Hepatocyte (in vitro differentiated cells): Measurements from ENCODE around the gene KRT16. TPM values are rescaled to one million over a fixed set of nuclear protein-coding genes. Genes with fewer than 3 reads are reported as not detected.
"Not testable (repeated sequence)": the region's sequence is repeated elsewhere in the genome, so short reads cannot be mapped to it uniquely, and the experiment has no call there.

Experiments
- DNase-seq: peaks from one replicate; pipeline ENCODE4 v3.0.0-alpha.2; 2016; ENCODE audit warnings: low spot score
- H2AFZ ChIP-seq: fragments of 200-600 bp; sonication (generic); 2 replicates; pipeline ENCODE4 v1.6.0; 2016; ENCODE audit warnings: antibody characterized with exemption, mild to moderate bottlenecking
- H3K27ac ChIP-seq: fragments of 200-600 bp; sonication (generic); 2 replicates; pipeline ENCODE4 v1.5.1; 2016; ENCODE audit warnings: mild to moderate bottlenecking
- H3K27me3 ChIP-seq: fragments of 200-600 bp; sonication (generic); 2 replicates; pipeline ENCODE4 v1.6.1; 2016
- H3K36me3 ChIP-seq: fragments of 200-600 bp; sonication (generic); replicated peaks from 2 replicates; pipeline ENCODE4 v1.5.1; 2016; ENCODE audit warnings: low read depth; ENCODE audit not compliant: insufficient read depth
- H3K4me1 ChIP-seq: fragments of 200-600 bp; sonication (generic); 2 replicates; pipeline ENCODE4 v1.5.1; 2016; ENCODE audit warnings: mild to moderate bottlenecking, moderate library complexity; ENCODE audit not compliant: insufficient read depth
- H3K4me2 ChIP-seq: fragments of 200-600 bp; sonication (generic); 2 replicates; pipeline ENCODE4 v1.6.0; 2016
- H3K4me3 ChIP-seq: fragments of 200-600 bp; sonication (generic); 2 replicates; pipeline ENCODE4 v1.5.1; 2016; ENCODE audit warnings: mild to moderate bottlenecking
- H3K79me2 ChIP-seq: fragments of 200-600 bp; sonication (generic); 2 replicates; pipeline ENCODE4 v1.6.0; 2017; ENCODE audit warnings: mild to moderate bottlenecking
- H3K9me2 ChIP-seq: fragments of 200-600 bp; sonication (generic); replicated peaks from 2 replicates; pipeline ENCODE4 v1.6.0; 2017; ENCODE audit warnings: mild to moderate bottlenecking; ENCODE audit not compliant: insufficient read depth
- H3K9me3 ChIP-seq: fragments of 200-600 bp; sonication (generic); 2 replicates; pipeline ENCODE4 v1.5.1; 2016; ENCODE audit warnings: low read depth, mild to moderate bottlenecking
- H4K20me1 ChIP-seq: fragments of 200-600 bp; sonication (generic); 2 replicates; pipeline ENCODE4 v1.6.0; 2016; ENCODE audit warnings: mild to moderate bottlenecking; ENCODE audit not compliant: insufficient read depth, poor library complexity, severe bottlenecking
- CTCF ChIP-seq: fragments of 200-600 bp; sonication (generic); IDR thresholded peaks from 2 replicates; pipeline ENCODE4 v1.5.1; 2016; ENCODE audit warnings: antibody characterized with exemption, mild to moderate bottlenecking; ENCODE audit not compliant: poor library complexity
- EZH2 ChIP-seq: fragments of 200-600 bp; sonication (generic); IDR thresholded peaks from 2 replicates; pipeline ENCODE4 v1.6.1; 2016; ENCODE audit warnings: antibody characterized with exemption, mild to moderate bottlenecking, borderline replicate concordance
- EZH2phosphoT487 ChIP-seq: fragments of 200-600 bp; sonication (generic); IDR thresholded peaks from one replicate; pipeline ENCODE4 v1.6.1; 2018; ENCODE audit warnings: antibody characterized with exemption, mild to moderate bottlenecking, low read depth, moderate library complexity; ENCODE audit not compliant: unreplicated experiment, severe bottlenecking
- WGBS: methylation state at CpG from one replicate; pipeline ENCODE4 v1.1.6; 2016; ENCODE audit warnings: low lambda C conversion rate; ENCODE audit errors: missing lambda C conversion rate; 5-methylcytosine and 5-hydroxymethylcytosine counted together
- polyA plus RNA-seq: library from polyadenylated mRNA; unstranded; fragments of >200 nt; fragmentation: Nextera tagmentation; extraction: Ambion mirVana; gene quantifications from 2 replicates; pipeline ENCODE4 v1.2.1, GENCODE V29; 2016
- total RNA-seq: library from RNA; depleted of rRNA; stranded (reverse); fragments of >200 nt; gene quantifications from 2 replicates; pipeline ENCODE4 v1.2.3, GENCODE V29; 2014

Gene KRT16
- total and polyA plus RNA-seq, 2 experiments from 2014 or later: 0.90 to 2.5 TPM

GRCh38 chr17:41629826-41630670 lies 17.5 kb upstream of the KRT16 start:
- H3K9me3 ChIP-seq: no peaks in the 10 kb centered on the region
- H4K20me1 ChIP-seq: no peaks in the 10 kb centered on the region
- no peak overlapping the region for H3K4me3 ChIP-seq
- H3K4me1 ChIP-seq: peaks cover 6% of the 10 kb centered on the region
- no peaks in the 10 kb centered on the region for H3K9me2 ChIP-seq
- H3K36me3 ChIP-seq: no peaks in the 10 kb centered on the region
- no peak for DNase-seq
- no peak for TF ChIP-seq EZH2
- no peak for TF ChIP-seq CTCF
- TF ChIP-seq EZH2phosphoT487: no peak
- H2AFZ ChIP-seq: no peak overlapping the region
- H3K79me2 ChIP-seq: no peaks in the 10 kb centered on the region
- no peaks in the 10 kb centered on the region for H3K27me3 ChIP-seq
- WGBS: 83% methylated on average over 13 of the region's 13 CpGs
- no peak overlapping the region for H3K4me2 ChIP-seq
- no peak overlapping the region for H3K27ac ChIP-seq

- Histone ChIP-seq H4K20me1 (no peaks in the 10 kb centered on the region), H3K4me2 (no peak overlapping the region), H3K27ac (no peak overlapping the region), H3K9me3 (no peaks in the 10 kb centered on the region), H3K4me1 (no peaks in the 10 kb centered on the region), H2AFZ (no peak overlapping the region), H3K9me2 (no peaks in the 10 kb centered on the region), H3K27me3 (no peaks in the 10 kb centered on the region), H3K79me2 (no peaks in the 10 kb centered on the region), H3K36me3 (no peaks in the 10 kb centered on the region), H3K4me3 (no peak overlapping the region)
- no peak for DNase-seq
- 68% methylated on average over 10 of the region's 10 CpGs for WGBS
- no peak for TF ChIP-seq EZH2phosphoT487
- TF ChIP-seq CTCF: no peak
- no peak for TF ChIP-seq EZH2
Observed at GRCh38 chr17:41629316-41629715, 16.7 kb upstream of the KRT16 start.

GRCh38 chr17:41628621-41629255 lies 16.2 kb upstream of the KRT16 start:
- not testable (repeated sequence) for H3K27me3 ChIP-seq, DNase-seq, H3K4me3 ChIP-seq, H2AFZ ChIP-seq, H3K27ac ChIP-seq, H3K36me3 ChIP-seq, H3K79me2 ChIP-seq, H3K9me2 ChIP-seq, H3K4me2 ChIP-seq, H3K9me3 ChIP-seq, H4K20me1 ChIP-seq, H3K4me1 ChIP-seq
- 85% methylated on average over 11 of the region's 11 CpGs for WGBS

- not testable (repeated sequence) for H3K9me2 ChIP-seq, H4K20me1 ChIP-seq, H3K4me3 ChIP-seq, DNase-seq, H3K27ac ChIP-seq, H2AFZ ChIP-seq, H3K9me3 ChIP-seq, H3K36me3 ChIP-seq, H3K27me3 ChIP-seq, H3K4me2 ChIP-seq, H3K4me1 ChIP-seq, H3K79me2 ChIP-seq
- 50% methylated on average over 1 of the region's 1 CpG for WGBS
Observed at GRCh38 chr17:41628073-41628370, 15.5 kb upstream of the KRT16 start.
